ENCODE data around the gene TFR2.

- TF ChIP-seq CTCF (conservative IDR thresholded peaks at IDR 0.05; ENCODE audit: low read depth in 2 of 2), result peak; percentile 40 to 75
- TF ChIP-seq EZH2 (IDR thresholded peaks at IDR 0.05; ENCODE audit: low read depth, unreplicated experiment), result no peak
- TF ChIP-seq, protein P1, sequence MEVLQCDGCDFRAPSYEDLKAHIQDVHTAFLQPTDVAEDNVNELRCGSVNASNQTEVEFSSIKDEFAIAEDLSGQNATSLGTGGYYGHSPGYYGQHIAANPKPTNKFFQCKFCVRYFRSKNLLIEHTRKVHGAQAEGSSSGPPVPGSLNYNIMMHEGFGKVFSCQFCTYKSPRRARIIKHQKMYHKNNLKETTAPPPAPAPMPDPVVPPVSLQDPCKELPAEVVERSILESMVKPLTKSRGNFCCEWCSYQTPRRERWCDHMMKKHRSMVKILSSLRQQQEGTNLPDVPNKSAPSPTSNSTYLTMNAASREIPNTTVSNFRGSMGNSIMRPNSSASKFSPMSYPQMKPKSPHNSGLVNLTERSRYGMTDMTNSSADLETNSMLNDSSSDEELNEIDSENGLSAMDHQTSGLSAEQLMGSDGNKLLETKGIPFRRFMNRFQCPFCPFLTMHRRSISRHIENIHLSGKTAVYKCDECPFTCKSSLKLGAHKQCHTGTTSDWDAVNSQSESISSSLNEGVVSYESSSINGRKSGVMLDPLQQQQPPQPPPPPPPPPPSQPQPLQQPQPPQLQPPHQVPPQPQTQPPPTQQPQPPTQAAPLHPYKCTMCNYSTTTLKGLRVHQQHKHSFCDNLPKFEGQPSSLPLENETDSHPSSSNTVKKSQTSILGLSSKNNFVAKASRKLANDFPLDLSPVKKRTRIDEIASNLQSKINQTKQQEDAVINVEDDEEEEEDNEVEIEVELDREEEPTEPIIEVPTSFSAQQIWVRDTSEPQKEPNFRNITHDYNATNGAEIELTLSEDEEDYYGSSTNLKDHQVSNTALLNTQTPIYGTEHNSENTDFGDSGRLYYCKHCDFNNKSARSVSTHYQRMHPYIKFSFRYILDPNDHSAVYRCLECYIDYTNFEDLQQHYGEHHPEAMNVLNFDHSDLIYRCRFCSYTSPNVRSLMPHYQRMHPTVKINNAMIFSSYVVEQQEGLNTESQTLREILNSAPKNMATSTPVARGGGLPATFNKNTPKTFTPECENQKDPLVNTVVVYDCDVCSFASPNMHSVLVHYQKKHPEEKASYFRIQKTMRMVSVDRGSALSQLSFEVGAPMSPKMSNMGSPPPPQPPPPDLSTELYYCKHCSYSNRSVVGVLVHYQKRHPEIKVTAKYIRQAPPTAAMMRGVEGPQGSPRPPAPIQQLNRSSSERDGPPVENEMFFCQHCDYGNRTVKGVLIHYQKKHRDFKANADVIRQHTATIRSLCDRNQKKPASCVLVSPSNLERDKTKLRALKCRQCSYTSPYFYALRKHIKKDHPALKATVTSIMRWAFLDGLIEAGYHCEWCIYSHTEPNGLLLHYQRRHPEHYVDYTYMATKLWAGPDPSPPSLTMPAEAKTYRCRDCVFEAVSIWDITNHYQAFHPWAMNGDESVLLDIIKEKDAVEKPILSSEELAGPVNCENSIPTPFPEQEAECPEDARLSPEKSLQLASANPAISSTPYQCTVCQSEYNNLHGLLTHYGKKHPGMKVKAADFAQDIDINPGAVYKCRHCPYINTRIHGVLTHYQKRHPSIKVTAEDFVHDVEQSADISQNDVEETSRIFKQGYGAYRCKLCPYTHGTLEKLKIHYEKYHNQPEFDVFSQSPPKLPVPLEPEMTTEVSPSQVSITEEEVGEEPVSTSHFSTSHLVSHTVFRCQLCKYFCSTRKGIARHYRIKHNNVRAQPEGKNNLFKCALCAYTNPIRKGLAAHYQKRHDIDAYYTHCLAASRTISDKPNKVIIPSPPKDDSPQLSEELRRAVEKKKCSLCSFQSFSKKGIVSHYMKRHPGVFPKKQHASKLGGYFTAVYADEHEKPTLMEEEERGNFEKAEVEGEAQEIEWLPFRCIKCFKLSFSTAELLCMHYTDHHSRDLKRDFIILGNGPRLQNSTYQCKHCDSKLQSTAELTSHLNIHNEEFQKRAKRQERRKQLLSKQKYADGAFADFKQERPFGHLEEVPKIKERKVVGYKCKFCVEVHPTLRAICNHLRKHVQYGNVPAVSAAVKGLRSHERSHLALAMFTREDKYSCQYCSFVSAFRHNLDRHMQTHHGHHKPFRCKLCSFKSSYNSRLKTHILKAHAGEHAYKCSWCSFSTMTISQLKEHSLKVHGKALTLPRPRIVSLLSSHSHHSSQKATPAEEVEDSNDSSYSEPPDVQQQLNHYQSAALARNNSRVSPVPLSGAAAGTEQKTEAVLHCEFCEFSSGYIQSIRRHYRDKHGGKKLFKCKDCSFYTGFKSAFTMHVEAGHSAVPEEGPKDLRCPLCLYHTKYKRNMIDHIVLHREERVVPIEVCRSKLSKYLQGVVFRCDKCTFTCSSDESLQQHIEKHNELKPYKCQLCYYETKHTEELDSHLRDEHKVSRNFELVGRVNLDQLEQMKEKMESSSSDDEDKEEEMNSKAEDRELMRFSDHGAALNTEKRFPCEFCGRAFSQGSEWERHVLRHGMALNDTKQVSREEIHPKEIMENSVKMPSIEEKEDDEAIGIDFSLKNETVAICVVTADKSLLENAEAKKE (CRISPR knock-in tag; IDR thresholded peaks at IDR 0.05), result no peak
- no peak for TF ChIP-seq ZNF114 (CRISPR knock-in tag; IDR thresholded peaks at IDR 0.05)
- no peak for TF ChIP-seq POLR2AphosphoS5 (IDR thresholded peaks at IDR 0.05; ENCODE audit: low read depth)
Observed at GRCh38 chr7:100612730-100613390, 28.5 kb downstream of the TFR2 start.

Data from GM23338 (cell line).